PFSK-1 (cell line): ENCODE measurements around the gene ASIC4.
A peak's percentile ranks its signal among the peaks of the same experiment; 100 is the strongest.

Source experiments
- POLR2AphosphoS5 ChIP-seq: IDR thresholded peaks from 2 replicates; pipeline ENCODE4 v1.6.1; 2012; ENCODE audit warnings: low read depth, mild to moderate bottlenecking, control low read depth, low read length, moderate library complexity
- SIN3A ChIP-seq: IDR thresholded peaks from 2 replicates; pipeline ENCODE4 v1.6.1; 2012; ENCODE audit warnings: mild to moderate bottlenecking, low read length, moderate library complexity, borderline replicate concordance; ENCODE audit not compliant: insufficient read depth
- TAF1 ChIP-seq: IDR thresholded peaks from 2 replicates; pipeline ENCODE4 v1.6.1; 2012; ENCODE audit warnings: low read length, control low read depth, borderline replicate concordance; ENCODE audit not compliant: insufficient read depth
- TF ChIP-seq, protein P1 (sequence below), 2 experiments: IDR thresholded peaks; 2 replicates each; pipeline versions ENCODE4 v1.6.1 to v1.8.0; 2011 to 2012; ENCODE audit warnings: low read depth in 2 of 2, low read length in 2 of 2, control low read depth in 1 of 2, inconsistent platforms in 1 of 2, mild to moderate bottlenecking in 1 of 2, moderate library complexity in 1 of 2; ENCODE audit not compliant: insufficient read depth in 1 of 2

- TF ChIP-seq TAF1 (no peak), POLR2AphosphoS5 (no peak), SIN3A (no peak)
- TF ChIP-seq, protein P1, sequence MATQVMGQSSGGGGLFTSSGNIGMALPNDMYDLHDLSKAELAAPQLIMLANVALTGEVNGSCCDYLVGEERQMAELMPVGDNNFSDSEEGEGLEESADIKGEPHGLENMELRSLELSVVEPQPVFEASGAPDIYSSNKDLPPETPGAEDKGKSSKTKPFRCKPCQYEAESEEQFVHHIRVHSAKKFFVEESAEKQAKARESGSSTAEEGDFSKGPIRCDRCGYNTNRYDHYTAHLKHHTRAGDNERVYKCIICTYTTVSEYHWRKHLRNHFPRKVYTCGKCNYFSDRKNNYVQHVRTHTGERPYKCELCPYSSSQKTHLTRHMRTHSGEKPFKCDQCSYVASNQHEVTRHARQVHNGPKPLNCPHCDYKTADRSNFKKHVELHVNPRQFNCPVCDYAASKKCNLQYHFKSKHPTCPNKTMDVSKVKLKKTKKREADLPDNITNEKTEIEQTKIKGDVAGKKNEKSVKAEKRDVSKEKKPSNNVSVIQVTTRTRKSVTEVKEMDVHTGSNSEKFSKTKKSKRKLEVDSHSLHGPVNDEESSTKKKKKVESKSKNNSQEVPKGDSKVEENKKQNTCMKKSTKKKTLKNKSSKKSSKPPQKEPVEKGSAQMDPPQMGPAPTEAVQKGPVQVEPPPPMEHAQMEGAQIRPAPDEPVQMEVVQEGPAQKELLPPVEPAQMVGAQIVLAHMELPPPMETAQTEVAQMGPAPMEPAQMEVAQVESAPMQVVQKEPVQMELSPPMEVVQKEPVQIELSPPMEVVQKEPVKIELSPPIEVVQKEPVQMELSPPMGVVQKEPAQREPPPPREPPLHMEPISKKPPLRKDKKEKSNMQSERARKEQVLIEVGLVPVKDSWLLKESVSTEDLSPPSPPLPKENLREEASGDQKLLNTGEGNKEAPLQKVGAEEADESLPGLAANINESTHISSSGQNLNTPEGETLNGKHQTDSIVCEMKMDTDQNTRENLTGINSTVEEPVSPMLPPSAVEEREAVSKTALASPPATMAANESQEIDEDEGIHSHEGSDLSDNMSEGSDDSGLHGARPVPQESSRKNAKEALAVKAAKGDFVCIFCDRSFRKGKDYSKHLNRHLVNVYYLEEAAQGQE (IDR thresholded peaks at IDR 0.05; ENCODE audit: insufficient read depth in 1 of 2, low read depth in 2 of 2, low read length in 2 of 2), result peak in 1 of 2 experiments; percentile 62; a peak in 1 of 4 replicates
Observed at GRCh38 chr2:219519526-219519916, 5.2 kb downstream of the ASIC4 start.
